Colonic mucosa (tissue), 4 donors: ENCODE data around the gene ZNF41. TPM values are rescaled to one million over a fixed set of nuclear protein-coding genes. Genes with fewer than 3 reads are reported as not detected.
"Not testable (repeated sequence)": the region's sequence is repeated elsewhere in the genome, so short reads cannot be mapped to it uniquely, and the experiment has no call there.

Experiments
- DNase-seq: peaks from one replicate; pipeline ENCODE4 v3.0.0-alpha.2; 2020
- H3K27ac ChIP-seq: fragments of 200-600 bp; one replicate; pipeline ENCODE4 v1.8.0; 2021
- H3K27me3 ChIP-seq: fragments of 200-600 bp; one replicate; pipeline ENCODE4 v1.8.0; 2021
- H3K36me3 ChIP-seq: fragments of 200-600 bp; one replicate; pipeline ENCODE4 v1.8.0; 2021
- H3K4me1 ChIP-seq: fragments of 200-600 bp; one replicate; pipeline ENCODE4 v1.8.0; 2021; ENCODE audit warnings: mild to moderate bottlenecking
- H3K4me3 ChIP-seq: fragments of 200-600 bp; one replicate; pipeline ENCODE4 v1.8.0; 2021
- H3K9ac ChIP-seq, 2 donors: one replicate each; pipeline ENCODE4 v1.7.0; 2013; ENCODE audit warnings: control low read depth in 2 of 2, low read depth in 2 of 2, low read length in 2 of 2
- H3K9me3 ChIP-seq: fragments of 200-600 bp; one replicate; pipeline ENCODE4 v1.8.0; 2021
- CTCF ChIP-seq: fragments of 200-600 bp; IDR thresholded peaks from one replicate; pipeline ENCODE4 v1.8.0; 2022; ENCODE audit warnings: antibody characterized with exemption, mild to moderate bottlenecking
- intact Hi-C: fragments of 100-400 bp; cut with DNase I; formaldehyde crosslinking; loops from one replicate; pipeline ENCODE4 v1.14.1; 2022
- total RNA-seq, 2 donors: library from RNA; stranded (reverse); fragmentation: NEBNext Ultra II Directional in 1 of 2; extraction: Animal tissue kit (Norgen Biotek cat#: 25700) in 1 of 2; gene quantifications; one replicate each; pipeline ENCODE4 v1.2.1, GENCODE V29; 2021
- donor health status: healthy.
- donor health status: DM: no; HTN: no; CAD: no.
- donor health status: DM: no; HTN: no; CAD: no.

Gene ZNF41
- total RNA-seq, 2 donors from 2014 or later, result 8.3 to 10.3 TPM

- no peak for TF ChIP-seq CTCF
- intact Hi-C loops, result no loop called here
- H3K9ac ChIP-seq, result no peak overlapping the region
- H3K36me3 ChIP-seq, result no peaks in the 10 kb centered on the region
- H3K9me3 ChIP-seq, result no peaks in the 10 kb centered on the region
- no peaks in the 10 kb centered on the region for H3K4me1 ChIP-seq
- H3K27ac ChIP-seq, result no peak overlapping the region
- no peak for DNase-seq
- H3K27me3 ChIP-seq, result no peaks in the 10 kb centered on the region
- no peak overlapping the region for H3K4me3 ChIP-seq
These were observed 35.1 kb upstream of the ZNF41 start for GRCh38 chrX:47518144-47518543.

- H3K9ac ChIP-seq, result no peak overlapping the region
- no peaks in the 10 kb centered on the region for H3K36me3 ChIP-seq
- DNase-seq, result no peak
- no peak overlapping the region for H3K27ac ChIP-seq
- no peak for TF ChIP-seq CTCF
- intact Hi-C loops, result no loop called here
- H3K9me3 ChIP-seq, result no peaks in the 10 kb centered on the region
- H3K4me3 ChIP-seq, result no peak overlapping the region
- H3K4me1 ChIP-seq, result no peaks in the 10 kb centered on the region
- no peaks in the 10 kb centered on the region for H3K27me3 ChIP-seq
These were observed 33.1 kb upstream of the ZNF41 start for GRCh38 chrX:47515941-47516665.

GRCh38 chrX:47514533-47515235 lies 31.7 kb upstream of the ZNF41 start:
- Histone ChIP-seq H3K36me3 (no peaks in the 10 kb centered on the region), H3K9me3 (no peaks in the 10 kb centered on the region), H3K4me1 (no peaks in the 10 kb centered on the region), H3K4me3 (no peak overlapping the region), H3K9ac (no peak overlapping the region), H3K27me3 (no peaks in the 10 kb centered on the region), H3K27ac (no peak overlapping the region)
- no peak for DNase-seq
- intact Hi-C loops, result no loop called here
- TF ChIP-seq CTCF, result no peak

GRCh38 chrX:47513034-47513965 lies 30.3 kb upstream of the ZNF41 start:
- DNase-seq, intact Hi-C loops, H3K27me3 ChIP-seq, H3K36me3 ChIP-seq, H3K27ac ChIP-seq, H3K9me3 ChIP-seq, H3K4me1 ChIP-seq, H3K9ac ChIP-seq: not testable (repeated sequence)
- H3K4me3 ChIP-seq, result peak overlapping the region; percentile 11

- intact Hi-C loops, H3K9ac ChIP-seq, H3K27me3 ChIP-seq, H3K36me3 ChIP-seq, H3K4me1 ChIP-seq, H3K4me3 ChIP-seq, DNase-seq, H3K27ac ChIP-seq, H3K9me3 ChIP-seq: not testable (repeated sequence)
These were observed 29.4 kb upstream of the ZNF41 start for GRCh38 chrX:47512383-47512782.

- TF ChIP-seq CTCF, result no peak
- intact Hi-C loops, result no loop called here
- H3K27me3 ChIP-seq, result no peaks in the 10 kb centered on the region
- no peak overlapping the region for H3K27ac ChIP-seq
- H3K9ac ChIP-seq, result no peak overlapping the region
- H3K9me3 ChIP-seq, result no peaks in the 10 kb centered on the region
- no peaks in the 10 kb centered on the region for H3K36me3 ChIP-seq
- no peaks in the 10 kb centered on the region for H3K4me1 ChIP-seq
- no peak for DNase-seq
- H3K4me3 ChIP-seq, result no peak overlapping the region
These were observed 24.3 kb upstream of the ZNF41 start for GRCh38 chrX:47507153-47507867.
